ENCODE data around the gene ARHGAP44. TPM values are rescaled to one million over a fixed set of nuclear protein-coding genes. Genes with fewer than 3 reads are reported as not detected.

The ARHGAP44 gene
- total and polyA plus RNA-seq, 2 of the 13 experiments (the other 11 are each of a cell fraction or from before 2014, with no cell fraction given), result 0.79 to 3.1 TPM

DNA sequence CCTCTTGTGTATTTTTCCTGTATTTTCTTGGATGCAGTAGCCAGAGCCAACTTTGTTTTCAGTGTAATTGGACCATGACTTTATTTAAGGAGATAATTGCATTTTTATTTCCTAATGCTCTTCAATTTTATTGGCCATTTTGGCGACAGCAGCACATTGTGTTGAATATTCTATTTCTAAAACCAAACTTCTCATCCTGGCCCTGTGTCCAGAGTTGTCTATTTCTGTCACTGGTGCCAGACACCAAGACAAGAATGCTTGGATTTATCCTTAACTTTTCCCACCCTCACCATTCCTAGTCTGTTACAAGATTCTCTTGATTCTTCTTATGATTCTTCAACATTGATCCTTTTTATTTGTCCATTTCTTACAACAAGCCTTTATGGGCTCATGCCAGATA is 37.1 kb downstream of the ARHGAP44 start:
- Histone ChIP-seq H3K9ac (ENCODE audit: insufficient read depth, low read depth, low read length) (no peak overlapping the region), H3K27ac (ENCODE audit: extremely low read length, insufficient read depth, low read length) (no peak overlapping the region), H3K79me2 (ENCODE audit: insufficient read depth, low read length) (no peaks in the 10 kb centered on the region), H3K9me3 (ENCODE audit: low read length) (peaks cover 27% of the 10 kb centered on the region), H3K4me2 (ENCODE audit: low read depth, low read length) (no peak overlapping the region), H3K4me1 (ENCODE audit: insufficient read depth, low read length) (no peaks in the 10 kb centered on the region), H4K20me1 (ENCODE audit: insufficient read depth, low read length) (no peaks in the 10 kb centered on the region), H3K4me3 (replicated peaks in 1 of 3; ENCODE audit: insufficient read depth in 1 of 3, low read depth in 2 of 3, low read length in 3 of 3) (no peak overlapping the region), H2AFZ (ENCODE audit: low read length) (no peak overlapping the region), H3K36me3 (replicated peaks in 1 of 2; ENCODE audit: control insufficient read depth in 1 of 2, insufficient read depth in 2 of 2, low read length in 2 of 2) (no peaks in the 10 kb centered on the region), H3K27me3 (ENCODE audit: control insufficient read depth in 1 of 2, insufficient read depth in 2 of 2, low read length in 2 of 2) (no peaks in the 10 kb centered on the region)
- BruUV-seq (replicated peaks), result no TSS peak
- CTCF ChIA-PET (ENCODE audit: low intra/inter-chr PET ratio, low total read pairs), result no interaction called here
- 15% methylated on average over 1 of the region's 1 CpG for WGBS (ENCODE audit: low lambda C conversion rate)
- intact Hi-C loops (cut with micrococcal nuclease; ENCODE audit: unreplicated experiment), result no loop called here
- DNase-seq (ENCODE audit: low spot score) (no peak), ATAC-seq (no peak), FAIRE-seq (no peak)
- POLR2A ChIA-PET, result no interaction called here
- TF ChIP-seq ZNF468 (CRISPR knock-in tag; IDR thresholded peaks at IDR 0.05), result no peak
- no peak for TF ChIP-seq ZNF816 (CRISPR knock-in tag; IDR thresholded peaks at IDR 0.05; ENCODE audit: borderline replicate concordance)
- no peak for TF ChIP-seq STAG1 (CRISPR knock-in tag; IDR thresholded peaks at IDR 0.05)
- TF ChIP-seq, protein P1, sequence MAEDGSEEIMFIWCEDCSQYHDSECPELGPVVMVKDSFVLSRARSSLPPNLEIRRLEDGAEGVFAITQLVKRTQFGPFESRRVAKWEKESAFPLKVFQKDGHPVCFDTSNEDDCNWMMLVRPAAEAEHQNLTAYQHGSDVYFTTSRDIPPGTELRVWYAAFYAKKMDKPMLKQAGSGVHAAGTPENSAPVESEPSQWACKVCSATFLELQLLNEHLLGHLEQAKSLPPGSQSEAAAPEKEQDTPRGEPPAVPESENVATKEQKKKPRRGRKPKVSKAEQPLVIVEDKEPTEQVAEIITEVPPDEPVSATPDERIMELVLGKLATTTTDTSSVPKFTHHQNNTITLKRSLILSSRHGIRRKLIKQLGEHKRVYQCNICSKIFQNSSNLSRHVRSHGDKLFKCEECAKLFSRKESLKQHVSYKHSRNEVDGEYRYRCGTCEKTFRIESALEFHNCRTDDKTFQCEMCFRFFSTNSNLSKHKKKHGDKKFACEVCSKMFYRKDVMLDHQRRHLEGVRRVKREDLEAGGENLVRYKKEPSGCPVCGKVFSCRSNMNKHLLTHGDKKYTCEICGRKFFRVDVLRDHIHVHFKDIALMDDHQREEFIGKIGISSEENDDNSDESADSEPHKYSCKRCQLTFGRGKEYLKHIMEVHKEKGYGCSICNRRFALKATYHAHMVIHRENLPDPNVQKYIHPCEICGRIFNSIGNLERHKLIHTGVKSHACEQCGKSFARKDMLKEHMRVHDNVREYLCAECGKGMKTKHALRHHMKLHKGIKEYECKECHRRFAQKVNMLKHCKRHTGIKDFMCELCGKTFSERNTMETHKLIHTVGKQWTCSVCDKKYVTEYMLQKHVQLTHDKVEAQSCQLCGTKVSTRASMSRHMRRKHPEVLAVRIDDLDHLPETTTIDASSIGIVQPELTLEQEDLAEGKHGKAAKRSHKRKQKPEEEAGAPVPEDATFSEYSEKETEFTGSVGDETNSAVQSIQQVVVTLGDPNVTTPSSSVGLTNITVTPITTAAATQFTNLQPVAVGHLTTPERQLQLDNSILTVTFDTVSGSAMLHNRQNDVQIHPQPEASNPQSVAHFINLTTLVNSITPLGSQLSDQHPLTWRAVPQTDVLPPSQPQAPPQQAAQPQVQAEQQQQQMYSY (CRISPR knock-in tag; IDR thresholded peaks at IDR 0.05), result no peak
- TF ChIP-seq ASH2L (IDR thresholded peaks at IDR 0.05; ENCODE audit: insufficient read length, low read depth, low read length), result no peak
- TF ChIP-seq SCMH1 (CRISPR knock-in tag; IDR thresholded peaks at IDR 0.05; ENCODE audit: borderline replicate concordance), result no peak
- no peak for TF ChIP-seq SETDB1 (CRISPR knock-in tag; IDR thresholded peaks at IDR 0.05; ENCODE audit: borderline replicate concordance)
- no peak for TF ChIP-seq SALL2 (CRISPR knock-in tag; IDR thresholded peaks at IDR 0.05)
- TF ChIP-seq ZKSCAN8 (CRISPR knock-in tag; IDR thresholded peaks at IDR 0.05; ENCODE audit: borderline replicate concordance), result no peak
- TF ChIP-seq MEF2D (CRISPR knock-in tag; IDR thresholded peaks at IDR 0.05), result no peak
- TF ChIP-seq PLRG1 (conservative IDR thresholded peaks at IDR 0.05), result no peak
- in situ Hi-C loops (cut with HindIII; ENCODE audit: extremely low pct_ligation_motif_present, low pct_unique_long_range_greater_than_20kb), result no loop called here

Data from HepG2 (cell line).